ENCODE data around the gene ARHGAP15.

DNA sequence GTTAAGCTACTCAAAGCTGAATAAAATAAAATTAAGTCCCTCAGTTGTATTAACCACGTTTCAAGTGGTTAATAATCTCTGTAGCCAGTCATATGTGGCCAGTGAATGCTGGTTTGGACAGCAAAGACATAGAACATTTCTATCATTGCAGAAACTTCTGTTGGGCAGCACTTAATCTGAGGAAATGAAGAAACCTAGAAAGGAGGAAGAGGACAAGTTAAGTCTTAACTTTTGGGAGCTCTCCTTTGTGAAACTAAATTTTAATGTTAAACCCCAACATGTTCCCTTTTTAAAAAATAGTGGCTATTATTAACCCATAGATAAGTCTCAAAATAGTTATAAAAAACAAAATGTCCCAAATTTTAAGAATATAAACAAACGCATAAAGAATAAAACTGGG is 421.3 kb downstream of the ARHGAP15 start:
- TF ChIP-seq EZH2 (IDR thresholded peaks at IDR 0.05; ENCODE audit: borderline replicate concordance, low read length): no peak
- TF ChIP-seq, protein P1, sequence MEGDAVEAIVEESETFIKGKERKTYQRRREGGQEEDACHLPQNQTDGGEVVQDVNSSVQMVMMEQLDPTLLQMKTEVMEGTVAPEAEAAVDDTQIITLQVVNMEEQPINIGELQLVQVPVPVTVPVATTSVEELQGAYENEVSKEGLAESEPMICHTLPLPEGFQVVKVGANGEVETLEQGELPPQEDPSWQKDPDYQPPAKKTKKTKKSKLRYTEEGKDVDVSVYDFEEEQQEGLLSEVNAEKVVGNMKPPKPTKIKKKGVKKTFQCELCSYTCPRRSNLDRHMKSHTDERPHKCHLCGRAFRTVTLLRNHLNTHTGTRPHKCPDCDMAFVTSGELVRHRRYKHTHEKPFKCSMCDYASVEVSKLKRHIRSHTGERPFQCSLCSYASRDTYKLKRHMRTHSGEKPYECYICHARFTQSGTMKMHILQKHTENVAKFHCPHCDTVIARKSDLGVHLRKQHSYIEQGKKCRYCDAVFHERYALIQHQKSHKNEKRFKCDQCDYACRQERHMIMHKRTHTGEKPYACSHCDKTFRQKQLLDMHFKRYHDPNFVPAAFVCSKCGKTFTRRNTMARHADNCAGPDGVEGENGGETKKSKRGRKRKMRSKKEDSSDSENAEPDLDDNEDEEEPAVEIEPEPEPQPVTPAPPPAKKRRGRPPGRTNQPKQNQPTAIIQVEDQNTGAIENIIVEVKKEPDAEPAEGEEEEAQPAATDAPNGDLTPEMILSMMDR (IDR thresholded peaks at IDR 0.05; ENCODE audit: low read length): no peak
